HS-5 (cell line): ENCODE data around the gene IQCK.

Source experiments
- DNase-seq: peaks from one replicate; pipeline ENCODE4 v3.0.0-alpha.2; 2012; ENCODE audit warnings: low read depth

IQCK gene

GRCh38 chr16:19837984-19838707 is 120.1 kb downstream of the IQCK start:
- DNase-seq: no peak

- no peak for DNase-seq
Observed at GRCh38 chr16:19840524-19841110, 122.5 kb downstream of the IQCK start.

GRCh38 chr16:19841184-19841583 is 123.1 kb downstream of the IQCK start:
- DNase-seq: no peak

GRCh38 chr16:19842426-19843157 is 124.5 kb downstream of the IQCK start:
- no peak for DNase-seq

GRCh38 chr16:19843371-19843770 is 125.3 kb downstream of the IQCK start:
- DNase-seq: no peak

- DNase-seq: peak; percentile 86
Observed at GRCh38 chr16:19844945-19845641, 127.0 kb downstream of the IQCK start.

- no peak for DNase-seq
Observed at GRCh38 chr16:19846436-19846835, 128.4 kb downstream of the IQCK start.

- no peak for DNase-seq
Observed at GRCh38 chr16:19848756-19849155, 130.7 kb downstream of the IQCK start.

- DNase-seq: no peak
Observed at GRCh38 chr16:19850131-19850817, 132.2 kb downstream of the IQCK start.

GRCh38 chr16:19851476-19851875 is 133.4 kb downstream of the IQCK start:
- no peak for DNase-seq

GRCh38 chr16:19853132-19853741 is 135.2 kb downstream of the IQCK start:
- no peak for DNase-seq

GRCh38 chr16:19853742-19854542 is 135.9 kb downstream of the IQCK start:
- no peak for DNase-seq

- DNase-seq: no peak
Observed at GRCh38 chr16:19854543-19854876, 136.4 kb downstream of the IQCK start.

- no peak for DNase-seq
Observed at GRCh38 chr16:19856120-19856519, 138.0 kb downstream of the IQCK start.

- no peak for DNase-seq
Observed at GRCh38 chr16:19857593-19858339, 139.7 kb downstream of the IQCK start.

- DNase-seq: no peak
Observed at GRCh38 chr16:19858340-19859018, 140.4 kb downstream of the IQCK start.

GRCh38 chr16:19859166-19859565 is 141.1 kb downstream of the IQCK start:
- no peak for DNase-seq

GRCh38 chr16:19859603-19860002 is 141.5 kb downstream of the IQCK start:
- no peak for DNase-seq
